Left lung (tissue), 10 donors: Measurements from ENCODE around the gene OPN4. TPM values are rescaled to one million over a fixed set of nuclear protein-coding genes. Genes with fewer than 3 reads are reported as not detected.

Experiments
- ATAC-seq: fragments of 200-7000 bp; cut with Tn5 transposase; one replicate; pipeline ENCODE4 v1.9.1; 2020; ENCODE audit warnings: moderate library complexity
- DNase-seq, 4 donors: peaks; one replicate each; pipeline ENCODE4 v3.0.0-alpha.2; 2013 to 2020
- H3K27ac ChIP-seq, 2 donors: fragments of 200-600 bp; sonication (generic) in 1 of 2; one replicate each; pipeline versions ENCODE4 v1.5.0 to v1.8.0; 2020 to 2021
- H3K27me3 ChIP-seq, 2 donors: fragments of 200-600 bp; sonication (generic) in 1 of 2; one replicate each; pipeline versions ENCODE4 v1.5.0 to v1.8.0; 2020 to 2021
- H3K36me3 ChIP-seq, 2 donors: fragments of 200-600 bp; sonication (generic) in 1 of 2; one replicate each; pipeline versions ENCODE4 v1.5.0 to v1.8.0; 2020 to 2021
- H3K4me1 ChIP-seq, 2 donors: fragments of 200-600 bp; one replicate each; pipeline ENCODE4 v1.8.0; 2021
- H3K4me3 ChIP-seq, 2 donors: fragments of 200-600 bp; sonication (generic) in 1 of 2; one replicate each; pipeline versions ENCODE4 v1.5.0 to v1.8.0; 2020 to 2021; ENCODE audit warnings: mild to moderate bottlenecking in 1 of 2
- H3K9me3 ChIP-seq, 2 donors: fragments of 200-600 bp; sonication (generic) in 1 of 2; one replicate each; pipeline versions ENCODE4 v1.5.0 to v1.8.0; 2020 to 2021
- intact Hi-C, 2 donors: fragments of 100-400 bp; cut with DNase I; formaldehyde crosslinking; loops; one replicate each; pipeline versions ENCODE4 v1.11.2 to v1.14.2; 2022
- polyA plus RNA-seq, 6 donors: library from polyadenylated mRNA; unstranded; fragments of 120-200 nt; gene quantifications; one replicate each; pipeline ENCODE4 v1.2.1, GENCODE V29; 2013; ENCODE audit not compliant: insufficient read length in 6 of 6
- total RNA-seq, 2 donors: library from RNA; stranded (reverse); fragmentation: NEBNext Ultra II Directional; extraction: Animal tissue kit (Norgen Biotek cat#: 25700); gene quantifications; one replicate each; pipeline ENCODE4 v1.2.1, GENCODE V29; 2021
- TF ChIP-seq, protein P1 (sequence below), 2 donors: fragments of 200-600 bp; sonication (generic) in 1 of 2; IDR thresholded peaks; one replicate each; pipeline versions ENCODE4 v1.5.0 to v1.8.0; 2021; ENCODE audit warnings: antibody characterized with exemption in 2 of 2
- donor health status: DM: no; HTN: yes; CAD: no.
- donor health status: DM: no; HTN: no; CAD: no.

Gene OPN4
- total and polyA plus RNA-seq, 8 donors = not detected

DNA sequence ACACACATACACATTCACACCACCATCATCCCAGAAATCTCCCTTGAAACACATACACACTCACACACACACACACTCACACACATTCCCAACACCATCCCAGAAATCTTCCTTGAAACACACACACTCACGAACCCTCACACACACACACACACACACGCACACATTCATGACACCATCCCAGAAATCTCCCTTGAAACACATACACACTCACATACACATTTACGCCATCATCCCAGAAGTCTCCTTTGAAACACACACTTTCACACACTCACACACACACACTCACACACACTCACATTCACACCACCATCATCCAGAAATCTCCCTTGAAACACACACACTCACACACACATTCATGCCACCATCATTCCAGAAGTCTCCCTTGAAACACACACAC is 360 bp upstream of the OPN4 start:
- intact Hi-C loops = no loop called here
- H3K27ac ChIP-seq = no peak overlapping the region
- no peaks in the 10 kb centered on the region for H3K27me3 ChIP-seq
- peaks cover 0 to 5% of the 10 kb centered on the region in 2 donors for H3K4me1 ChIP-seq
- no peak for ATAC-seq
- no peaks in the 10 kb centered on the region for H3K36me3 ChIP-seq
- peak in 1 of 4 donors; percentile 6 for DNase-seq
- TF ChIP-seq, protein P1, sequence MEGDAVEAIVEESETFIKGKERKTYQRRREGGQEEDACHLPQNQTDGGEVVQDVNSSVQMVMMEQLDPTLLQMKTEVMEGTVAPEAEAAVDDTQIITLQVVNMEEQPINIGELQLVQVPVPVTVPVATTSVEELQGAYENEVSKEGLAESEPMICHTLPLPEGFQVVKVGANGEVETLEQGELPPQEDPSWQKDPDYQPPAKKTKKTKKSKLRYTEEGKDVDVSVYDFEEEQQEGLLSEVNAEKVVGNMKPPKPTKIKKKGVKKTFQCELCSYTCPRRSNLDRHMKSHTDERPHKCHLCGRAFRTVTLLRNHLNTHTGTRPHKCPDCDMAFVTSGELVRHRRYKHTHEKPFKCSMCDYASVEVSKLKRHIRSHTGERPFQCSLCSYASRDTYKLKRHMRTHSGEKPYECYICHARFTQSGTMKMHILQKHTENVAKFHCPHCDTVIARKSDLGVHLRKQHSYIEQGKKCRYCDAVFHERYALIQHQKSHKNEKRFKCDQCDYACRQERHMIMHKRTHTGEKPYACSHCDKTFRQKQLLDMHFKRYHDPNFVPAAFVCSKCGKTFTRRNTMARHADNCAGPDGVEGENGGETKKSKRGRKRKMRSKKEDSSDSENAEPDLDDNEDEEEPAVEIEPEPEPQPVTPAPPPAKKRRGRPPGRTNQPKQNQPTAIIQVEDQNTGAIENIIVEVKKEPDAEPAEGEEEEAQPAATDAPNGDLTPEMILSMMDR (IDR thresholded peaks at IDR 0.05) = no peak
- no peak overlapping the region for H3K4me3 ChIP-seq
- no peaks in the 10 kb centered on the region for H3K9me3 ChIP-seq

DNA sequence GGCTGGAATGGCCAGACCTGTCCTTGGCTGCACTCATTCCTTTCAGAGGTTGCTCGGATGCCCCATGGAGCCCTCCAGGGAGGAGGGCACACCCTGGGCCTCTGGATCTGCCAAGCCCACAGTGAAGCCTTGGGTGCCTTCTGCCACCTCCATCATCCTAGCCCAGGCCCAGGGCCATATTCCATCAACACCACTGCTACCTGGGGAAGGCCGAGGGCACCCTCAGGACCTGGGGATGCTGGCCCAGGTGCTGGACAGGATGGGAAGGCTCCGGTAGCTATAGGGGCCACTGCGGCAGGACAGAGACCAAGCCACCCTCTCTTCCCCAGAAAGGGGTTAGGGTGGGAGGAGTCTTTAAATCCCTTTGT is 810 bp downstream of the OPN4 start:
- no peak overlapping the region for H3K27ac ChIP-seq
- no peak overlapping the region for H3K4me3 ChIP-seq
- TF ChIP-seq, protein P1 (IDR thresholded peaks at IDR 0.05) = no peak
- H3K36me3 ChIP-seq = no peaks in the 10 kb centered on the region
- no peak for ATAC-seq
- H3K9me3 ChIP-seq = no peaks in the 10 kb centered on the region
- no peaks in the 10 kb centered on the region for H3K27me3 ChIP-seq
- peak in 2 of 4 donors; percentile 23 for DNase-seq
- intact Hi-C loops = no loop called here
- H3K4me1 ChIP-seq = no peaks in the 10 kb centered on the region

DNA sequence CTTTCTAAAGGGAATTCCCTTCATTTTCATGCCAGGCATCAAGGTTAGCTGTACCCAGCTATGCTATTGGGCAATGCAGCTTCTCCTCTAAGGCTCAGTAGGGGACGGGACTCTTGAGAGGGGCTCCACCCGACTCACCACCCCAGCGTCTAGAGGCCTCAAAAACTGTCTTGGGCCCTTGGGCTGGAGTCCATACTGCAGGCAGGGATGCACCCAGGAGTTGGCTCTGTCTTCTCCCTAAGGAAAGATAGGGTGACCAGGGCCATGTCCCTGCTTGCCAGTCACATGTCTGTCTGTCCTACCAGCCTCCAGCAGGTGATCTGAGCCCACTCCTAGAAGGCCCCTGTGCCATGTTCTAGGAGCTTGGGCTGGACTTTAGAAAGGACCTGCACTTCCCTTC is 1.2 kb downstream of the OPN4 start:
- no peaks in the 10 kb centered on the region for H3K9me3 ChIP-seq
- no peak overlapping the region for H3K27ac ChIP-seq
- H3K27me3 ChIP-seq = no peaks in the 10 kb centered on the region
- peak in 2 of 4 donors; percentile 3 to 20 for DNase-seq
- no peaks in the 10 kb centered on the region for H3K4me1 ChIP-seq
- intact Hi-C loops = no loop called here
- H3K4me3 ChIP-seq = no peak overlapping the region
- no peaks in the 10 kb centered on the region for H3K36me3 ChIP-seq
- TF ChIP-seq, protein P1 (IDR thresholded peaks at IDR 0.05) = no peak
- no peak for ATAC-seq

DNA sequence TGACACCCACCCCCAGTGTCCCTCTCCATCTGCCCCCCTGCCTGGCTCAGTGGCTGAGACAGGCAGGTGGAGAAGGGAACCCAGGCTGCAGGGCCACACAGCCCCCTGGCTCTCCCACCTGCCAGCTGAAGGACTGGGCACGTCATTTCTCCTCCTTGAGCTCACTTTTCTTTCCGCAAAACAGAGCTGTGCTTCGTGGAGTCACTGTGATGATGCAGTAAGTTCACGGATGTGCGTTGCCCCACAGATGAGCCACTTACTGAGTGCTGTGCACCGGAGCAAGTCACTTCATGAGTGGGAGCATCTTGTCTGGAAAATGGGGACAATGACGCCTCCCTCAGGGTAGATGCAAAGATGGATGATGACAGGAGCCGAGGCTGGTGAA is 2.7 kb downstream of the OPN4 start:
- Histone ChIP-seq H3K4me1 (no peaks in the 10 kb centered on the region), H3K9me3 (no peaks in the 10 kb centered on the region), H3K27me3 (peaks cover 0 to 3% of the 10 kb centered on the region in 2 donors), H3K4me3 (no peak overlapping the region), H3K36me3 (no peaks in the 10 kb centered on the region), H3K27ac (no peak overlapping the region)
- intact Hi-C loops = no loop called here
- ATAC-seq (no peak), DNase-seq (peak in 2 of 4 donors; percentile 23 to 36)
- TF ChIP-seq, protein P1 (IDR thresholded peaks at IDR 0.05) = no peak

DNA sequence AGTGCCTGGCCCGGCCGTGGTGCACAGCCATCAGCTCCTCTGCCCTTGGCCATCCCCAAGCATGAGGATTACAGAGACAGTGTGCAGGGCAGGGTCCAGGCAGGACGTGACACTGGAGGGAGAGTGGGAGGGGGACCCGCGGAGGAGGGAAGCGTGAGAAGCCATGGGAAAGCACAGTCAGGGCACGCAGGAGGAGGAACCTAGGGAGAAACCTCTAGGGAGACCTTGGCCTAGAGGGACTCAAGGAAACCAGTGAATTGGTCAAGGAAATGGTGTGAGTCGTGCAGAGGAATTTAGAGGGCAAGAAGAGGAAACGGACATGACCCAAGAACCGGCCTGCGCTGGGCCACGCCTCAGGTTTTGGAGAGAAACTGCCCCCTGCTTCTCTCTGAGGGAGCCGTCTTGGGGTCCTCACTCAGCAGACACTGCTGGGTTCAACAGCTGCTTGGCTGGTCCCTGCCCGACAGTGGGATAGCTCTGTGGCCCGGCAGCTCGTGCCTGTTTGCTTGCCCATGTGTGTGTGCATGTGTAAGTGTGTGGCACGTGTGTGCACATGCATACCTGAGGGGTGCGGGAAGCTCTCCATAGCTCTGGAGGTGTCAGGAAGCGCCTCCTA is 3.2 kb downstream of the OPN4 start:
- no peak for ATAC-seq
- Histone ChIP-seq H3K4me3 (no peak overlapping the region), H3K9me3 (no peaks in the 10 kb centered on the region), H3K4me1 (no peaks in the 10 kb centered on the region), H3K36me3 (no peaks in the 10 kb centered on the region), H3K27me3 (peaks cover 0 to 8% of the 10 kb centered on the region in 2 donors), H3K27ac (no peak overlapping the region)
- intact Hi-C loops = no loop called here
- TF ChIP-seq, protein P1 (IDR thresholded peaks at IDR 0.05) = no peak
- DNase-seq = peak in 2 of 4 donors; percentile 17 to 60
